Astrocyte of the spinal cord (primary cell): Measurements from ENCODE around the gene SLC9A6.

Source experiments
- DNase-seq: peaks from one replicate; pipeline ENCODE4 v3.0.0; 2011; ENCODE audit warnings: low read depth, low spot score
- H3K4me3 ChIP-seq: 2 replicates; pipeline ENCODE4 v1.5.1; 2011; ENCODE audit warnings: low read depth, mild to moderate bottlenecking, low read length, moderate library complexity
- in situ Hi-C: cut with HindIII; loops from 2 replicates; pipeline ENCODE4 v1.10.0; 2017; ENCODE audit warnings: low sequenced_read_pairs
- TF ChIP-seq, protein P1 (sequence below): IDR thresholded peaks from 2 replicates; pipeline ENCODE4 v1.5.1; 2012; ENCODE audit warnings: low read depth, mild to moderate bottlenecking, low read length, inconsistent platforms

The SLC9A6 gene

DNA sequence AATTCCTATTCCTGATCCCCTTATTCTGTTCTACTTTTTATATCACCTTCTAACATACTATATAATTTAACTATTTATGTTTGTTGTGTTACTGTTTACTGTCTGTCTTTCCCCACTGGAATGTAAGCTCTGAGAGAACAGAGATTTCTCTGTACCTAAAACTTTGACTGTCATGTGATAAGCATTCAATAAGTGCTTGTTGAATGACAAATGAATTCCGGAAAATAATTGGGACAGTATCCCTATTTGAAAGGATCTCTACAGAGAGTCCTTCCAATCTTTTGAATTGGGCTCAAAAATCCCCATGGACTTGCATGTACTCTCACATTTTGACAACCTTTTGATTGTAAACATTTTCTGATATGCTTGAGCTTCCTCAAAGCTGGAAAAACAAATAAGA is 9.8 kb upstream of the SLC9A6 start:
- no peak overlapping the region for H3K4me3 ChIP-seq
- in situ Hi-C loops: no loop called here
- DNase-seq: no peak
- TF ChIP-seq, protein P1, sequence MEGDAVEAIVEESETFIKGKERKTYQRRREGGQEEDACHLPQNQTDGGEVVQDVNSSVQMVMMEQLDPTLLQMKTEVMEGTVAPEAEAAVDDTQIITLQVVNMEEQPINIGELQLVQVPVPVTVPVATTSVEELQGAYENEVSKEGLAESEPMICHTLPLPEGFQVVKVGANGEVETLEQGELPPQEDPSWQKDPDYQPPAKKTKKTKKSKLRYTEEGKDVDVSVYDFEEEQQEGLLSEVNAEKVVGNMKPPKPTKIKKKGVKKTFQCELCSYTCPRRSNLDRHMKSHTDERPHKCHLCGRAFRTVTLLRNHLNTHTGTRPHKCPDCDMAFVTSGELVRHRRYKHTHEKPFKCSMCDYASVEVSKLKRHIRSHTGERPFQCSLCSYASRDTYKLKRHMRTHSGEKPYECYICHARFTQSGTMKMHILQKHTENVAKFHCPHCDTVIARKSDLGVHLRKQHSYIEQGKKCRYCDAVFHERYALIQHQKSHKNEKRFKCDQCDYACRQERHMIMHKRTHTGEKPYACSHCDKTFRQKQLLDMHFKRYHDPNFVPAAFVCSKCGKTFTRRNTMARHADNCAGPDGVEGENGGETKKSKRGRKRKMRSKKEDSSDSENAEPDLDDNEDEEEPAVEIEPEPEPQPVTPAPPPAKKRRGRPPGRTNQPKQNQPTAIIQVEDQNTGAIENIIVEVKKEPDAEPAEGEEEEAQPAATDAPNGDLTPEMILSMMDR: no peak

DNA sequence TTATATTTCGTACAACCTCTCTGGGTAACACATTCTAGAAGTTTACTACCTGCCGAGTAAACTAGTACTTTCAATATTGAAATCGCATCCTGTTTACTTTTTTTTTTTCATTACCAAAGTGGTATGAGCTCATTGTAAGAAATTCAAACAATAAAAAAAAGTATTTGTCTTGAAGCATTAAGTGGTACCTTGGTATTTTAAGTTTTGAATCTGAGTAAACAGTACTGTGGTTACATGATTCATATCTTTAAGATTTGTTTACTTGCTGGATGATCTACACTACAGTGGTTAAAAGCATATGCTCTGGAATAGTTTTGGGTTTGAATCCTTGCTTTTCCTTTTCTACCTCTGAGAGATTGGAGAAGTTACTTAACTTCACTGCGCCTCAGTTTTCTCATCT is 7.6 kb upstream of the SLC9A6 start:
- in situ Hi-C loops: no loop called here
- TF ChIP-seq, protein P1: no peak
- DNase-seq: peak; percentile 12
- H3K4me3 ChIP-seq: no peak overlapping the region

DNA sequence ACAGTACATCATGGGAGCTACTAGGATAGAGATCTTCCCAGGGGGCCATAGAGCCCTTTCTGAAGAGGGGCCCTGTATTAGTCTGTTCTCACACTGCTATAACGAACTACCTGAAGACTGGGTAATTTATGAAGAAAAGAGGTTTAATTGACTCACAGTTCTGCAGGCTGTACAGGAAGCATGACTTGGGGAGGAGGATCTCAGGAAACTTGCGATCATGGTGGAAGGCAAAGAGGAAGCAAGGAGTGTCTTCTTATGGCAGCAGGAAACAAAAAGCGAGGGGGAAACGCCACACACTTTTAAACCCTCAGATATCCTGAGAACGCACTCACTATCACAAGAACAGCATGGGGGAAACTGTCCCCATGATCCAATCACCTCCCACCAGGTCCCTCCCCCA is 4.2 kb upstream of the SLC9A6 start:
- TF ChIP-seq, protein P1: no peak
- DNase-seq: no peak
- no peak overlapping the region for H3K4me3 ChIP-seq
- in situ Hi-C loops: no loop called here

DNA sequence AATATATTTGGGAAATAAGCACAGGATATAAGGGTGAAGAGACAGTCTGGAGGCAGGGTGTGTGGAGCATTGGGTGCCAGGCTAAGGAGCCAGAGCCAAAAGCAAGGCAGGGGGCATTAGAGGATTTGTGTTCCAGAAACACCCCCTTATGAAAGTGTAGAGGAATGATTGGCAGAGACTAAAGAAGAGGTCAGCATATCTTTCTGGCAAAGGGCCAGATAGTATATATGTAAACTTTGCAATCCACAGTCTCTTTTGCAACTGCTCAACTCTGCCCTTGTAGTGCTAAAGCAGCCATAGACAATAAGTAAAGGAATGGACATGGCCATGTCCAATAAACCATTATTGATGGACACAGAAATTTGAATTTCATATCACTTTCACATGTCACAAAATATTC is 3.6 kb upstream of the SLC9A6 start:
- in situ Hi-C loops: no loop called here
- TF ChIP-seq, protein P1: no peak
- DNase-seq: no peak

DNA sequence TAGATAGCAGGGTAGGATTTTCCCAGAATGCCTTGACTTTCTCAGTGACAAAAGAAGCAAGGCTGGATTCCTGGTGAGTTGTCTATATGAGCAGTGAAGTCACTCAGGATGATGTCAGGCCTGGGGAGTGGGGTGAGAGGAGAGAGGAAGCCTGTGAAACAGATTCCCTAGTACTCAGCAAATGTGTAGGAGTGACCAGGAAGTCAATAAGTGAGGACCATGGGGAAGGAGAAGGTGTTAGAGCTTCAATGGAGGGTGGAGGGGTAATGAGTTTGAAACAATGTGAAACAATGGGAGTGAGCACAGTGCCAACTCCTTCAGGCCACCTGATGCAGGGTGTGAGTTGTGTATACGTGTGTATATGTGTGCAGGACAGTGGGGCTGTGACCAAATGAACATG is 2.4 kb upstream of the SLC9A6 start:
- no peak overlapping the region for H3K4me3 ChIP-seq
- TF ChIP-seq, protein P1: no peak
- no peak for DNase-seq
- in situ Hi-C loops: no loop called here

More for the DNA sequence above, 3.6 kb upstream of the SLC9A6 start:
- H3K4me3 ChIP-seq: no peak overlapping the region

DNA sequence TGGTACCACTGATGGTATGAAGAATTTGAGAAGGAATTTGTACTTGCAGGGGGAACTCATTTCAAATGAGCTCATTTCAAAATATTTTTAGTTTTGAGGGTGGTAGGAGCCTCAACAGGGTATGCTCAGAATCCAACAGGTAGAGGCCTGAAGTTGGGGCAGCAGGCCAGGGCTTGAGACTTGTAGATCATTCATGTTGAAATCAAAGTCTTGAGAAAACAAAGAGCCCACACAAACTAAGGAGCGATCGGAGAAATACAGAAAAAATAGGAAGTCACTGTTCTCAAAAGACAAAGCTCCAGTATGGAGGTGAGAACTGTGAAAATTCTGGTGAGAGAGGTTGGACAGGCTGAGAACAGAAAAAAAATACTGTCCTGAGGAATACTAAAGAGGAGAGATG is 979 bp upstream of the SLC9A6 start:
- no peak overlapping the region for H3K4me3 ChIP-seq
- in situ Hi-C loops: no loop called here
- TF ChIP-seq, protein P1: no peak
- DNase-seq: no peak

DNA sequence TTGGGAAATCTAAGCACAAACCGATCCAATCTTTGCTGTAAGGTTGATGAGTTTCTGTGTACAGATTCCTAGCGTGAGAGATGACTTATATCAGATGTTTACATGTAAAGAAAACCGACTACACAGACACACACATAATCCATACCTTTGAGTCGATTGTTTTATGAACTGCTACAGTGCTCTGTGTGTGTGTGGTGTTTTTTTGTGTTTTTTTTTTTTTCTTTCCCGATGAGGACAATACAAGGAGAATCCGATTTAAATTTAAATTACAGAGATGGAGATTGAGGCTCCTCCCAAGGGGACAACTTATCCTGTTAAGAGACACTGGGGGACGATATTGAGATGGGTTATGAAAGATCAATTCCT is 461 bp upstream of the SLC9A6 start:
- in situ Hi-C loops: no loop called here
- peak overlapping the region; percentile 76 for H3K4me3 ChIP-seq
- TF ChIP-seq, protein P1: no peak
- peak; percentile 11 for DNase-seq
